Colonic mucosa (tissue), 4 donors: ENCODE measurements around the gene UCP2. TPM values are rescaled to one million over a fixed set of nuclear protein-coding genes. Genes with fewer than 3 reads are reported as not detected.

ENCODE experiments used
- DNase-seq: peaks from one replicate; pipeline ENCODE4 v3.0.0-alpha.2; 2020
- H3K27ac ChIP-seq: fragments of 200-600 bp; one replicate; pipeline ENCODE4 v1.8.0; 2021
- H3K27me3 ChIP-seq: fragments of 200-600 bp; one replicate; pipeline ENCODE4 v1.8.0; 2021
- H3K36me3 ChIP-seq: fragments of 200-600 bp; one replicate; pipeline ENCODE4 v1.8.0; 2021
- H3K4me1 ChIP-seq: fragments of 200-600 bp; one replicate; pipeline ENCODE4 v1.8.0; 2021; ENCODE audit warnings: mild to moderate bottlenecking
- H3K4me3 ChIP-seq: fragments of 200-600 bp; one replicate; pipeline ENCODE4 v1.8.0; 2021
- H3K9ac ChIP-seq, 2 donors: one replicate each; pipeline ENCODE4 v1.7.0; 2013; ENCODE audit warnings: control low read depth in 2 of 2, low read depth in 2 of 2, low read length in 2 of 2
- H3K9me3 ChIP-seq: fragments of 200-600 bp; one replicate; pipeline ENCODE4 v1.8.0; 2021
- intact Hi-C: fragments of 100-400 bp; cut with DNase I; formaldehyde crosslinking; loops from one replicate; pipeline ENCODE4 v1.14.1; 2022
- total RNA-seq, 2 donors: library from RNA; stranded (reverse); fragmentation: NEBNext Ultra II Directional in 1 of 2; extraction: Animal tissue kit (Norgen Biotek cat#: 25700) in 1 of 2; gene quantifications; one replicate each; pipeline ENCODE4 v1.2.1, GENCODE V29; 2021
- TF ChIP-seq, protein P1 (sequence below): fragments of 200-600 bp; IDR thresholded peaks from one replicate; pipeline ENCODE4 v1.8.0; 2022; ENCODE audit warnings: antibody characterized with exemption, mild to moderate bottlenecking
- donor health status: healthy.
- donor health status: DM: no; HTN: no; CAD: no.
- donor health status: DM: no; HTN: no; CAD: no.

The UCP2 gene
- total RNA-seq, 2 donors from 2014 or later = 43.0 to 64.0 TPM

DNA sequence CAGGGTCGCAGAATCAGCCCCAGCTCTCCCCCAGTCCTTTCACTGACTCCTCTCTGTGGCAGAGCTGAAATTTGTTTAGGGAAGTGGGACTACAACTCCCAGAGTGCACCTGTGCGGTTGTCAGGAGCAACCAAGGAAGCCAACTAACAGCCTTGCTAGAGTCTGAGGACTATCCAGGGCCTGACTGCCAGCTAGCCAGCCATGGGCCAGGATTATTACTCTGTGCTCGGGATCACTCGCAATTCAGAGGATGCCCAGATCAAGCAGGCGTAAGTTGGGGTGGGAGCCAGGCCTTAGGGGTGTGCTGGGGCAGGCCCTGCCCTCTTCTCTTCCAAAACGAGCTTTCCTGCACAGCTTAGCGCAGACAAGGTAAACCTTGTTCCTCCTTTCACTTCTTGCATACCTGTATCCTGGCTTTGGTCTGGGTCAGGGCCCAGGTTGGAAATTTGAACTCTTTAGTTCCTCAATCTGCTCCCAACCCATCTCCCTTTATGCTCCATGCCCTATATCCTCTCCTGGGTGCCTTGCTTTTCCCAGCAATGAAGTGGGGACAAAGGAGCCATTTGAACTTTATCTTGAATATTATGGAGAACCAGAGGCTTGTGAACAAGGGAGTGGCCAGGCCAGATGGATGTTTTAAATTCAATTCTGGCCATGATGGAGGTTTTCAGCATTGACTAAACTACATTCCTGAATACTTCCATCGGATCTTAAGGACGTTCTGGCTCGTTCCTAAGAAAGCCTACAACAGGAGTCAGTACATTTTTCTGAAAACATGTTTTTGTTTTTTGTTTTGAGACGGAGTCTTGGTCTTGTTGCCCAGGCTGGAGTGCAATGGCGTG, 31.6 kb downstream of the UCP2 start, which contains the start of gene DNAJB13:
DNAJB13 (plus strand) TSS at position 158 of the 842 bp plus-strand sequence; CDS start at position 202, 44 bp downstream.
- Histone ChIP-seq H3K4me3 (no peak within 1 kb of the TSS), H3K36me3 (no peaks in the 10 kb centered on the region), H3K27me3 (no peaks in the 10 kb centered on the region), H3K9me3 (no peaks in the 10 kb centered on the region), H3K9ac (no peak within 1 kb of the TSS), H3K4me1 (no peaks in the 10 kb centered on the region), H3K27ac (no peak within 1 kb of the TSS)
- no peak for DNase-seq
- intact Hi-C loops = no loop called here
- TF ChIP-seq, protein P1, sequence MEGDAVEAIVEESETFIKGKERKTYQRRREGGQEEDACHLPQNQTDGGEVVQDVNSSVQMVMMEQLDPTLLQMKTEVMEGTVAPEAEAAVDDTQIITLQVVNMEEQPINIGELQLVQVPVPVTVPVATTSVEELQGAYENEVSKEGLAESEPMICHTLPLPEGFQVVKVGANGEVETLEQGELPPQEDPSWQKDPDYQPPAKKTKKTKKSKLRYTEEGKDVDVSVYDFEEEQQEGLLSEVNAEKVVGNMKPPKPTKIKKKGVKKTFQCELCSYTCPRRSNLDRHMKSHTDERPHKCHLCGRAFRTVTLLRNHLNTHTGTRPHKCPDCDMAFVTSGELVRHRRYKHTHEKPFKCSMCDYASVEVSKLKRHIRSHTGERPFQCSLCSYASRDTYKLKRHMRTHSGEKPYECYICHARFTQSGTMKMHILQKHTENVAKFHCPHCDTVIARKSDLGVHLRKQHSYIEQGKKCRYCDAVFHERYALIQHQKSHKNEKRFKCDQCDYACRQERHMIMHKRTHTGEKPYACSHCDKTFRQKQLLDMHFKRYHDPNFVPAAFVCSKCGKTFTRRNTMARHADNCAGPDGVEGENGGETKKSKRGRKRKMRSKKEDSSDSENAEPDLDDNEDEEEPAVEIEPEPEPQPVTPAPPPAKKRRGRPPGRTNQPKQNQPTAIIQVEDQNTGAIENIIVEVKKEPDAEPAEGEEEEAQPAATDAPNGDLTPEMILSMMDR = no peak

DNA sequence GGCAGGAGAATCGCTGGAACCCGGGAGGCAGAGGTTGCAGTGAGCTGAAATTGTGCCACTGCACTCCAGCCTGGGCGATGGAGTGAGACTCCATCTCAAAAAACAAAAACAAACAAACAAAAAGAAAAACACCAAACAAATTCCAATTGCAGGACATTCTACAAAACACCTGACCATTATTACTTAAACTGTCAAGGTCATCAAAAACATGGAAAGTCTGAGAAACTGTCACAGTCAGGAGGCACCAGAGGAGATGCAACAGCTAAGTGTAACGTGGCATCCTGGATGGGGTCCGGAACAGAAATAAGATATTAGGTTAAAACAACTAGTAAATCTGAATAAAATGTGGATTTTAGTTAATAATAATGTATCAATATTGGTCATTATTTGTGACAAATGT, 32.7 kb downstream of the UCP2 start:
- TF ChIP-seq, protein P1 = no peak
- H3K27ac ChIP-seq = no peak overlapping the region
- DNase-seq = no peak
- no peaks in the 10 kb centered on the region for H3K27me3 ChIP-seq
- H3K9ac ChIP-seq = no peak overlapping the region
- intact Hi-C loops = no loop called here
- no peak overlapping the region for H3K4me3 ChIP-seq
- no peaks in the 10 kb centered on the region for H3K36me3 ChIP-seq
- no peaks in the 10 kb centered on the region for H3K4me1 ChIP-seq
- H3K9me3 ChIP-seq = no peaks in the 10 kb centered on the region

DNA sequence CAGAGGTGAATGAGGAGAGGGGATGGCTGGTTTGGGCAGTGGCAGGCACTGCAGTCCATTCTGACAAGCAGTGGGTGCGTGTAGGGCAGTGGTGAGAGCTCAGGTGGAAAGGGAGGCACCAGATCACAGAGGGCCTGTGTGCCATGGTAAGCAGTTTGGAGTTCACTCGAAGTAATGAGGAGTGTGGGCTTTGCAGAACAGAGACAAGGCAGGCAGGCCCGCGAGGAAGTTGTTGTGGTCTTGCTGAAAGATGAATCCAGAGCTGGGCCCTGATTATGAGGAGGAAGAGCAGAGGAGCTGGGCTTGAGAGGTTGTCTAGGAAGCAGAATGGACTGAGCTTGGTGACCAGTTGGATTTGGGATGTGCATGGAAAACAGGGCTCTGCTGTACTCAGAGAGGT, 33.4 kb downstream of the UCP2 start:
- Histone ChIP-seq H3K36me3 (no peaks in the 10 kb centered on the region), H3K9ac (no peak overlapping the region), H3K4me3 (no peak overlapping the region), H3K4me1 (no peaks in the 10 kb centered on the region), H3K27ac (no peak overlapping the region), H3K27me3 (no peaks in the 10 kb centered on the region), H3K9me3 (no peaks in the 10 kb centered on the region)
- DNase-seq = no peak
- intact Hi-C loops = no loop called here
- TF ChIP-seq, protein P1 = no peak

DNA sequence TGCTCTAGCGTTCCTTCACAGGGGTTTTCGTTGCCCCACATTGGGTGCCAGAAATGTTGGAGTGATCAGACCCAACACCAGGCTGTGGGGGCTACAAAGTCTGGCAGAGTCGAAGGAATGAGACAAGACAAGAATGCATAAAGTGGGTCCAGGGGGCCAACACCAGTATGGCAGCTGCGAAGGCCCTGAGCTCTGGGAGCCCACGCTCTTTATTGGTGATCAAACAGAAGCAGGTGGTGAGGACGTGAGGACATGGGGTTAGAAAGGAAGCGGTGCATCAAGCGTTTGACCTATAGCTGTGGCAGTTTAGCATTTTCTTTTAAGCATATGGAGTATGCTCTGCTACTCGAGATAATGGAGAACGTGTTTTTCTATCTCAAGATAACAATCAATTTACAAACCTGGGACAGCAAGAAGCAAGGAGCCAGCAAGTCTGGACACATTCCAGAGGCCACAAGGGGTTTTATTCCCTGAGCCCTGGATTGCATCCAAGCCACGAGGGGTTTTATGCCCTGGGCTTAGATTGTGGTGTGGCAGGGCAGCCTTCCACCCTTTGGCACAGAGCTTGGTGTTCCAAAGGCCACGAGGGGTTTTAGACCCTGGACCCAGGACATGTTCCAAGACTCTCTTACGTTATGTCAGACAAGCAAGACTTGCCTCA, 35.7 kb downstream of the UCP2 start:
- Histone ChIP-seq H3K4me1 (no peaks in the 10 kb centered on the region), H3K4me3 (no peak overlapping the region), H3K27me3 (no peaks in the 10 kb centered on the region), H3K27ac (no peak overlapping the region), H3K36me3 (no peaks in the 10 kb centered on the region), H3K9ac (no peak overlapping the region), H3K9me3 (no peaks in the 10 kb centered on the region)
- DNase-seq = no peak
- intact Hi-C loops = no loop called here
- TF ChIP-seq, protein P1 = no peak

DNA sequence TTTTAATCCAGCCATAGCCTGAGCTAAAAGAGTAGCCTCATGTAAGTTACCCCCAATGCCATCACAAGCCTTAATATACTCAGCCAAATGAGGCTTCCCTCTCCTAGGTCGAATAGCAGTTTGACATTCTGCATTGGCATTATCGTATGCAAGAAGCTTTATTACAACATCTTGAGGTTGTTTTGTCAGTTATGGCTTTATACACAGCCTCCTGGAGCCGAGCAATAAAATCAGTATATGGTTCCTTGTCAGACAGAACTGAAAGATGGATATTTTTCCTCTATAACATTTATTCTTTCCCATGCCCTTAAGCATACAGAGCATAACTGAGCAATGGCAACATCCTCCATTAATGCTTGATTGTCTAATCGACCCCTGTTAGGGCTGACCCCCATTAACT, 37.2 kb downstream of the UCP2 start:
- Histone ChIP-seq H3K9ac (no peak overlapping the region), H3K9me3 (no peaks in the 10 kb centered on the region), H3K27me3 (no peaks in the 10 kb centered on the region), H3K27ac (no peak overlapping the region), H3K4me3 (no peak overlapping the region), H3K36me3 (no peaks in the 10 kb centered on the region), H3K4me1 (no peaks in the 10 kb centered on the region)
- intact Hi-C loops = no loop called here
- DNase-seq = no peak
- TF ChIP-seq, protein P1 = no peak
